Measurements from ENCODE around the gene MADCAM1.

MADCAM1 gene

GRCh38 chr19:493391-494170 lies 2.7 kb upstream of the MADCAM1 start:
- Histone ChIP-seq H3K4me3 (ENCODE audit: low read depth in 1 of 2, low read length in 2 of 2) (no peak overlapping the region), H3K36me3 (ENCODE audit: control insufficient read depth in 1 of 2, insufficient read depth in 2 of 2, low read length in 2 of 2) (no peaks in the 10 kb centered on the region), H3K9me3 (ENCODE audit: control insufficient read depth in 1 of 2, low read length in 2 of 2) (no peaks in the 10 kb centered on the region), H3K27ac (ENCODE audit: low read length) (no peak overlapping the region), H3K4me1 (ENCODE audit: control insufficient read depth in 1 of 2, insufficient read depth in 2 of 2, low read length in 2 of 2) (peaks cover 0 to 29% of the 10 kb centered on the region in 2 donors), H3K27me3 (ENCODE audit: low read depth, low read length) (peaks cover 8% of the 10 kb centered on the region)

DNA sequence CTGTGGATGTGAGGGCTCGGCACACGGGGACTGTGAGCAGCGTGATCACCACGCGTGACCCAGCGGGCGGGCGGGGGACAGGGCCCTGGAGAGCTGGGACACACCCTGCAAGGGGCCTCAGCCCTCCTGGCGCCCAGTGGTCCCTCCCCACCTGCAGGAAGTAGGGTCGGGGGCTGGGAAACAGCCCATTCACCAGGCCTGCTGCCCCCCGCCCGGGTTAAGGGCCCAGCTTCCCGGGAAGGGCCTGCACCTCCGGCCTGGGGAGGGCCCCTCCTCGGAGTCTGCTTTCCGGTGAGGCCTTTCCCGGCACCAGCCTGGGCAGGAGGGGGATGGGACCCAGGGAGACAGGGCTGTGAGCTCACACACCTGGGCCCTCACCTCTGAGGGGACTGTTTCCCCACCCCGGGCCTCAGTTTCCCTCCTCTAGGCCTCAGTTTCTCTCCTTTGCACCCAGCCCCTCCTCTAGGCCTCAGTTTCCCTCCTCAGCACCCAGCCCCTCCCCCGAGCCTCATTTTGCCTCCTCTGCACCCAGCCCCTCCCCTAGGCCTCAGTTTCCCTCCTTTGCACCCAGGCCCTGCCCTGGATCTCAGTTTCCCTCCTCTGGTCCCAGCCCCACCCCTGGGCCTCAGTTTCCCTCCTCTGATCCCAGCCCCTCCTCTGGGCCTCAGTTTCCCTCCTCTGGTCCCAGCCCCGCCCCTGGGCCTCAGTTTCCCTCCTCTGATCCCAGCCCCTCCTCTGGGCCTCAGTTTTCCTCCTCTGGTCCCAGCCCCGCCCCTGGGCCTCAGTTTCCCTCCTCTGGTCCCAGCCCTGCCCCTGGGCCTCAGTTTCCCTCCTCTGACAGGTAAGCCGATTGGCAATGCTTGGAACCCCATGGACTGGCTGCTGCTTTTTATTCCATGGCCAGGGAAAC lies 1.9 kb upstream of the MADCAM1 start:
- Histone ChIP-seq H3K27ac (ENCODE audit: low read length) (no peak overlapping the region), H3K4me1 (ENCODE audit: control insufficient read depth in 1 of 2, insufficient read depth in 2 of 2, low read length in 2 of 2) (peaks cover 0 to 29% of the 10 kb centered on the region in 2 donors), H3K9me3 (ENCODE audit: control insufficient read depth in 1 of 2, low read length in 2 of 2) (no peaks in the 10 kb centered on the region), H3K27me3 (ENCODE audit: low read depth, low read length) (peaks cover 13% of the 10 kb centered on the region), H3K4me3 (ENCODE audit: low read depth in 1 of 2, low read length in 2 of 2) (no peak overlapping the region), H3K36me3 (ENCODE audit: control insufficient read depth in 1 of 2, insufficient read depth in 2 of 2, low read length in 2 of 2) (no peaks in the 10 kb centered on the region)

DNA sequence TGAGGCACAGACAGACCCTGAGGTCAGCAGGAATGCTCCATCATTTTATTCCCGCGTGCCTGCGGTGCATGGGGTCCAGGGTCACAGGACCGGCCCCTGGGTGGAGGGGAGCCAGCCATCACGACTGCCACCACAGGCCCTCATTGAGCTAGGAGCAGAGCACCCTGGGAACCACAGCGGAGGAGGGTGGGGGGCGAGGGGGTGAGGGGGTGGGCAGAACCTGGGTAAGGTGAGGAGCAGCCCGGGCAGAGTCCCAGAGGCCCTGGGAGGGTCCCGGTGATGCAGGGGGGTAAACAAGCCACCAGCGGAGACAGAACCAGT lies 1.2 kb upstream of the MADCAM1 start:
- no peaks in the 10 kb centered on the region for H3K36me3 ChIP-seq (ENCODE audit: control insufficient read depth in 1 of 2, insufficient read depth in 2 of 2, low read length in 2 of 2)
- no peak overlapping the region for H3K4me3 ChIP-seq (ENCODE audit: low read depth in 1 of 2, low read length in 2 of 2)
- no peak overlapping the region for H3K27ac ChIP-seq (ENCODE audit: low read length)
- H3K4me1 ChIP-seq (ENCODE audit: control insufficient read depth in 1 of 2, insufficient read depth in 2 of 2, low read length in 2 of 2): peaks cover 0 to 23% of the 10 kb centered on the region in 2 donors
- H3K9me3 ChIP-seq (ENCODE audit: control insufficient read depth in 1 of 2, low read length in 2 of 2): no peaks in the 10 kb centered on the region
- H3K27me3 ChIP-seq (ENCODE audit: low read depth, low read length): peaks cover 14% of the 10 kb centered on the region

DNA sequence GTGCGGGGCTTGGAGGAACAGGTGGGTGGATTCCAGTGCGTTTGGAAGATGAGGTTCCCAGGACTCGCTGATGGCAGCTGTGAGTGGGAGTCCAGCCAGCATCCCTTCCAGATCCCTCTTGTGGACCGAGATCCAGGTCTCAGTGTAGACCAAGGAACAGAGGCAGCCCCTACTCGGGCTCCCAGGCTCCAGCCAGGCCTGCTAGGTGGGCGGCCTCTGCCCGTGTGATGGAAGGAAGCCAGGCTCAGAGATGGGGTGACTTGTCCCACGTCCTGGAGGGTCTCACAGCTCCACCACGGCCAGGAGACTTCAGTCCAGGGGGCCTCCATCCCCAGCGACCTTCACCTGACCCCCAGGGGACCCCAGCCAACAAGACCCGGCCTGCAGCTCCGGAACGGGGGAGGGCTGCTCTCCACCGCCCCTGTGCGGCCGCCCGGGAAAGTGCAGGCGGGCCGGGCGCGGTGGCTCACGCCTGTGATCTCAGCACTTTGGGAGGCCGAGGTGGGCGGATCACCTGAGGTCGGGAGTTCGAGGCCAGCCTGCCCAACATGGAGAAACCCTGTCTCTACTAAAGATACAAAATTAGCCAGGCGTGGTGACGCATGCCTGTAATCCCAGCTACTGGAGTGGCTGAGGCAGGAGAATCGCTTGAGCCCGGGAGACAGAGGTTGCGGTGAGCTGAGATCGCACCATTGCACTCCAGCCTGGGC lies 729 bp upstream of the MADCAM1 start:
- Histone ChIP-seq H3K27ac (ENCODE audit: low read length) (no peak overlapping the region), H3K4me3 (ENCODE audit: low read depth in 1 of 2, low read length in 2 of 2) (no peak overlapping the region), H3K4me1 (ENCODE audit: control insufficient read depth in 1 of 2, insufficient read depth in 2 of 2, low read length in 2 of 2) (peaks cover 0 to 19% of the 10 kb centered on the region in 2 donors), H3K36me3 (ENCODE audit: control insufficient read depth in 1 of 2, insufficient read depth in 2 of 2, low read length in 2 of 2) (no peaks in the 10 kb centered on the region), H3K9me3 (ENCODE audit: control insufficient read depth in 1 of 2, low read length in 2 of 2) (no peaks in the 10 kb centered on the region), H3K27me3 (ENCODE audit: low read depth, low read length) (peaks cover 14% of the 10 kb centered on the region)

DNA sequence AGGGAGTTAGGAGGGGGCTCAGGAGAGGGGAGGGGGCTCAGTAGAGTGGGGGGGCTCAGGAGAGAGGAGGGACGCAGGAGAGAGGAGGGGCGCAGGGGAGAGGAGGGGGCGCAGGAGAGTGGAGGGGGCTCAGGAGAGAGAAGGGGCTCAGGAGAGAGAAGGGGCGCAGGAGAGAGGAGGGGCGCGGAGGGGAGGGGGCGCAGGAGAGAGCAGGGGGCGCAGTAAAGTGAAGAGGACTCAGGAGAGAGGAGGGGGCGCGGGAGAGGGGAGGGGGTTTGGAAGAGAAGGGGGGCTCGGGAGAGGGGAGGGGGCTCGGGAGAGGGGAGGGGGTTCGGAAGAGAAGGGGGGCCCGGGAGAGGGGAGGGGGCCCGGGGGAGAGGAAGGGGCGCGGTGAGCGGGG lies 700 bp downstream of the MADCAM1 start:
- Histone ChIP-seq H3K9me3 (ENCODE audit: control insufficient read depth in 1 of 2, low read length in 2 of 2) (no peaks in the 10 kb centered on the region), H3K27me3 (ENCODE audit: low read depth, low read length) (peaks cover 14% of the 10 kb centered on the region), H3K4me1 (ENCODE audit: control insufficient read depth in 1 of 2, insufficient read depth in 2 of 2, low read length in 2 of 2) (peaks cover 0 to 19% of the 10 kb centered on the region in 2 donors), H3K36me3 (ENCODE audit: control insufficient read depth in 1 of 2, insufficient read depth in 2 of 2, low read length in 2 of 2) (no peaks in the 10 kb centered on the region), H3K27ac (ENCODE audit: low read length) (no peak overlapping the region), H3K4me3 (ENCODE audit: low read depth in 1 of 2, low read length in 2 of 2) (no peak overlapping the region)

DNA sequence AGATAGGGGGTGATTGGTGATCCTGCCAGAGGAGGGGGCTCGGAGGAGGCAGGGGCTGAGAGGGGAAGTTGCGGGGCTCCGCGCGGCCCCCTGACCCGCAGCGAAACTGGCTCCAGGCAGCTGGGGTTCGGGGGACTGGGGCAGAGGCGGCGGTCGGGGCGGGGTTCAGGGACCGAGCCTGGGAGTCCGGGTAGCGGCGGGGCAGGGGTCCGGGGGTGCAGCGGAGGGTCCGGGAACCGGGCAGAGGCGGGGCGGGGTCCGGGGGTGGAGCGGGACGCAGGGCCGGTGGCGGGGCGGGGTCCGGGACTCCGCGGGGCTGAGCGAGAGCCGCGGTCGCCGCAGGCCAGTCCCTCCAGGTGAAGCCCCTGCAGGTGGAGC lies 1.2 kb downstream of the MADCAM1 start:
- H3K4me1 ChIP-seq (ENCODE audit: control insufficient read depth in 1 of 2, insufficient read depth in 2 of 2, low read length in 2 of 2): peaks cover 0 to 19% of the 10 kb centered on the region in 2 donors
- no peak overlapping the region for H3K27ac ChIP-seq (ENCODE audit: low read length)
- no peaks in the 10 kb centered on the region for H3K9me3 ChIP-seq (ENCODE audit: control insufficient read depth in 1 of 2, low read length in 2 of 2)
- peaks cover 14% of the 10 kb centered on the region for H3K27me3 ChIP-seq (ENCODE audit: low read depth, low read length)
- peak overlapping the region in 1 of 2 donors; percentile 40 for H3K4me3 ChIP-seq (ENCODE audit: low read depth in 1 of 2, low read length in 2 of 2)
- H3K36me3 ChIP-seq (ENCODE audit: control insufficient read depth in 1 of 2, insufficient read depth in 2 of 2, low read length in 2 of 2): no peaks in the 10 kb centered on the region

- Histone ChIP-seq H3K36me3 (ENCODE audit: control insufficient read depth in 1 of 2, insufficient read depth in 2 of 2, low read length in 2 of 2) (no peaks in the 10 kb centered on the region), H3K9me3 (ENCODE audit: control insufficient read depth in 1 of 2, low read length in 2 of 2) (no peaks in the 10 kb centered on the region), H3K27ac (ENCODE audit: low read length) (no peak overlapping the region), H3K4me3 (ENCODE audit: low read depth in 1 of 2, low read length in 2 of 2) (peak overlapping the region in 1 of 2 donors; percentile 40), H3K27me3 (ENCODE audit: low read depth, low read length) (peaks cover 14% of the 10 kb centered on the region), H3K4me1 (ENCODE audit: control insufficient read depth in 1 of 2, insufficient read depth in 2 of 2, low read length in 2 of 2) (peaks cover 0 to 19% of the 10 kb centered on the region in 2 donors)
Measured at GRCh38 chr19:497869-498510, 1.7 kb downstream of the MADCAM1 start.

DNA sequence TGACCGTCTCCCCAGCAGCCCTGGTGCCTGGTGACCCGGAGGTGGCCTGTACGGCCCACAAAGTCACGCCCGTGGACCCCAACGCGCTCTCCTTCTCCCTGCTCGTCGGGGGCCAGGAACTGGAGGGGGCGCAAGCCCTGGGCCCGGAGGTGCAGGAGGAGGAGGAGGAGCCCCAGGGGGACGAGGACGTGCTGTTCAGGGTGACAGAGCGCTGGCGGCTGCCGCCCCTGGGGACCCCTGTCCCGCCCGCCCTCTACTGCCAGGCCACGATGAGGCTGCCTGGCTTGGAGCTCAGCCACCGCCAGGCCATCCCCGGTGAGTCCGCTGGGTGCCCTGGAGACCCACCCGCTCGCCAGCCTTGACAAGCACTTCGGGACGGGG lies 2.2 kb downstream of the MADCAM1 start:
- H3K27ac ChIP-seq (ENCODE audit: low read length): no peak overlapping the region
- H3K27me3 ChIP-seq (ENCODE audit: low read depth, low read length): peaks cover 14% of the 10 kb centered on the region
- H3K4me3 ChIP-seq (ENCODE audit: low read depth in 1 of 2, low read length in 2 of 2): no peak overlapping the region
- no peaks in the 10 kb centered on the region for H3K36me3 ChIP-seq (ENCODE audit: control insufficient read depth in 1 of 2, insufficient read depth in 2 of 2, low read length in 2 of 2)
- peaks cover 0 to 19% of the 10 kb centered on the region in 2 donors for H3K4me1 ChIP-seq (ENCODE audit: control insufficient read depth in 1 of 2, insufficient read depth in 2 of 2, low read length in 2 of 2)
- no peaks in the 10 kb centered on the region for H3K9me3 ChIP-seq (ENCODE audit: control insufficient read depth in 1 of 2, low read length in 2 of 2)

DNA sequence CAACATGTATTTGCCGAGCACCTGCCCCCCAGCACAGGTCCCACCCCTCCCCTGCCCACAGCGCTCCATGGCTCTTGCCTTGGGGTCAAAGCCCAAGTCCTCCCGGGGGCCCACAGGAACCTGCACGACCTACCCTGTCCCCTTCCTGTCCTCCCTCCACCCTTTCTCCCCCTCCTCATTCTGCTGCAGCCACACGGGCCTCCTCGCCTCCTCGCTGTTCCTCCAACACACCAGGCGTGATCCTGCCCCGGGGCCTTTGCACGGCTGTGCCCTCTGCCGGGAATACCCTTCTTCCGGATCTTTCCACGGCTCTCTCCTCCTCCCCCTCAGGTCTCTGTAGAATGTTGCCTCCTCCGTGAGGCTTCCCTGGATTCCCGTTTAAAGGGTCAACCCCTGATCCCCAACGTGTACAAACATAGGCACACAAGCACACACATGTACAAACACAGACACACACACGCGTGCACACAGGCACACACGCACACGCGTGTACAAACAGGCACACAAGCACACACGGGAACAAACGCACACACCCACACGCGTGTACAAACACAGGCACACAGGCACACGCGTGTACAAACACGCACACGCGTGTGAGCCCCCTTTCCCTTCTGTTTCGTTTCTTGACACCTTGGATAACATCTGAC lies 2.8 kb downstream of the MADCAM1 start:
- no peak overlapping the region for H3K27ac ChIP-seq (ENCODE audit: low read length)
- H3K27me3 ChIP-seq (ENCODE audit: low read depth, low read length): peaks cover 14% of the 10 kb centered on the region
- no peak overlapping the region for H3K4me3 ChIP-seq (ENCODE audit: low read depth in 1 of 2, low read length in 2 of 2)
- H3K4me1 ChIP-seq (ENCODE audit: control insufficient read depth in 1 of 2, insufficient read depth in 2 of 2, low read length in 2 of 2): peaks cover 0 to 19% of the 10 kb centered on the region in 2 donors
- no peaks in the 10 kb centered on the region for H3K36me3 ChIP-seq (ENCODE audit: control insufficient read depth in 1 of 2, insufficient read depth in 2 of 2, low read length in 2 of 2)
- H3K9me3 ChIP-seq (ENCODE audit: control insufficient read depth in 1 of 2, low read length in 2 of 2): no peaks in the 10 kb centered on the region

- peaks cover 0 to 17% of the 10 kb centered on the region in 2 donors for H3K4me1 ChIP-seq (ENCODE audit: control insufficient read depth in 1 of 2, insufficient read depth in 2 of 2, low read length in 2 of 2)
- H3K27ac ChIP-seq (ENCODE audit: low read length): no peak overlapping the region
- H3K4me3 ChIP-seq (ENCODE audit: low read depth in 1 of 2, low read length in 2 of 2): no peak overlapping the region
- H3K36me3 ChIP-seq (ENCODE audit: control insufficient read depth in 1 of 2, insufficient read depth in 2 of 2, low read length in 2 of 2): no peaks in the 10 kb centered on the region
- H3K9me3 ChIP-seq (ENCODE audit: control insufficient read depth in 1 of 2, low read length in 2 of 2): no peaks in the 10 kb centered on the region
- H3K27me3 ChIP-seq (ENCODE audit: low read depth, low read length): peaks cover 14% of the 10 kb centered on the region
Measured at GRCh38 chr19:501646-502045, 5.4 kb downstream of the MADCAM1 start.

Measured in muscle layer of duodenum (tissue), 2 donors.